GM06990 (cell line): ENCODE measurements around the gene ABCA12.

ENCODE experiments used
- DNase-seq: peaks from one replicate; pipeline ENCODE4 v3.0.0-alpha.2; 2011; ENCODE audit not compliant: insufficient read length; ENCODE audit errors: extremely low read depth
- H3K27me3 ChIP-seq: replicated peaks from 2 replicates; pipeline ENCODE4 v1.6.0; 2011; ENCODE audit warnings: low read length; ENCODE audit not compliant: control insufficient read depth, insufficient read depth
- H3K36me3 ChIP-seq: 2 replicates; pipeline ENCODE4 v1.5.1; 2011; ENCODE audit warnings: low read length; ENCODE audit not compliant: control insufficient read depth, insufficient read depth
- H3K4me3 ChIP-seq: replicated peaks from 2 replicates; pipeline ENCODE4 v1.5.1; 2011; ENCODE audit warnings: low read depth, mild to moderate bottlenecking, control low read depth, low read length
- CTCF ChIP-seq: IDR thresholded peaks from 2 replicates; pipeline ENCODE4 v1.5.1; 2011; ENCODE audit warnings: low read length, control low read depth, mild to moderate bottlenecking, inconsistent platforms; ENCODE audit not compliant: insufficient read depth, poor library complexity, severe bottlenecking

Gene ABCA12

GRCh38 chr2:215055891-215056290 lies 82.5 kb downstream of the ABCA12 start:
- DNase-seq = no peak
- Histone ChIP-seq H3K36me3 (no peaks in the 10 kb centered on the region), H3K27me3 (no peaks in the 10 kb centered on the region), H3K4me3 (no peak overlapping the region)
- no peak for TF ChIP-seq CTCF

- DNase-seq = no peak
- no peak for TF ChIP-seq CTCF
- H3K36me3 ChIP-seq = no peaks in the 10 kb centered on the region
These were observed 85.6 kb downstream of the ABCA12 start for GRCh38 chr2:215052810-215053209.

DNA sequence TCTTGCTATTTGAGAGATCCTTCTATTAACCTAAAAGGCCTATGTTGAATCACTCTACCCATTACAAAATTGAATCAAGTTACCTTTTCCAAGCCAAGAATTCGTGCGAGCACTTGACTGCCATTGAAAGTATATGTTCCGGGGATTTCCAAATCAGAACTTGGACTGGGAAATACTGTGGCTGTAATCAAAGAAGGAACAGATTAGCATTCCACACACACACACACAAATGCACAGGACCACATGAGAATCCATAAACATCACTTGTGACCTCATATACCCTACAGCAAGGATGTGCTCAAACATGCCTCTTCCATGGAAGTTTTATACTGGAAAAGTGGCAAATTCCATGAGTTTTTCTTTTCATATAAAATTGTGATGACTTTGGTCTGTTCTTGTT lies 86.0 kb downstream of the ABCA12 start:
- Histone ChIP-seq H3K27me3 (no peaks in the 10 kb centered on the region), H3K4me3 (no peak overlapping the region), H3K36me3 (no peaks in the 10 kb centered on the region)
- no peak for TF ChIP-seq CTCF
- DNase-seq = no peak

More at GRCh38 chr2:215052810-215053209, 85.6 kb downstream of the ABCA12 start:
- no peak overlapping the region for H3K4me3 ChIP-seq
- no peaks in the 10 kb centered on the region for H3K27me3 ChIP-seq

DNA sequence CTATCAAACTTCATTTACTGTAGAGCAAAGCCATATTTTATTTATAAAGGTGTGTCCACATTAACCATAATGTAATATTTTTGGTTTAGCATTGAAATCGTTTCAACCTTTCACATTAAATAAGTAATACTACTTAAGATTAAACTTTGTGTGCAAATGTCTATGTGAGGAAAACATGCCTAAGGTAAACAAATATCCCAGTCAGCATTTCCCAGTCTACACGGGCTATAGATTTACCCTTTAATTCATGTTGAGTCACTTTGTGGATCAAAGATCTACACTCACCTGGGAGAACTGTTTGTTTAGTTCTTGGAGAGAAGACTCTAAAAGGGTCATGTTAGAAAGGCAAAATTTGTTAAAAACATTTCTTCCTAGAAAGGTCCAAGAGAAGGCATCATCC lies 89.1 kb downstream of the ABCA12 start:
- no peaks in the 10 kb centered on the region for H3K36me3 ChIP-seq
- no peak for TF ChIP-seq CTCF
- no peak for DNase-seq
- no peaks in the 10 kb centered on the region for H3K27me3 ChIP-seq
- H3K4me3 ChIP-seq = no peak overlapping the region

- H3K27me3 ChIP-seq = no peaks in the 10 kb centered on the region
- H3K36me3 ChIP-seq = no peaks in the 10 kb centered on the region
- no peak overlapping the region for H3K4me3 ChIP-seq
- no peak for TF ChIP-seq CTCF
- no peak for DNase-seq
These were observed 100.0 kb downstream of the ABCA12 start for GRCh38 chr2:215038421-215038820.

- H3K36me3 ChIP-seq = no peaks in the 10 kb centered on the region
- no peak for TF ChIP-seq CTCF
- no peak for DNase-seq
- H3K27me3 ChIP-seq = no peaks in the 10 kb centered on the region
- no peak overlapping the region for H3K4me3 ChIP-seq
These were observed 102.1 kb downstream of the ABCA12 start for GRCh38 chr2:215036314-215036713.
